ENCODE measurements around the gene CHRNA4.

- TF ChIP-seq GABPA (tag; conservative IDR thresholded peaks at IDR 0.05; ENCODE audit: low read depth) (no peak), TAF1 (IDR thresholded peaks at IDR 0.05; ENCODE audit: control insufficient read depth, extremely low read depth, insufficient read depth, low read length, severe bottlenecking) (no peak), SIRT6 (IDR thresholded peaks at IDR 0.05; ENCODE audit: low read depth, low read length) (no peak), CEBPB (tag; IDR thresholded peaks at IDR 0.05) (no peak), CTCF (IDR thresholded peaks at IDR 0.05 in 2 of 3, conservative IDR thresholded peaks at IDR 0.05 in 1 of 3; ENCODE audit: insufficient read depth in 2 of 3, low read depth in 1 of 3, low read length in 3 of 3) (no peak), ZNF140 (CRISPR knock-in tag; IDR thresholded peaks at IDR 0.05) (no peak), POLR2AphosphoS5 (IDR thresholded peaks at IDR 0.05; ENCODE audit: control insufficient read depth, insufficient read depth, low read depth, low read length) (no peak), BACH1 (tag; IDR thresholded peaks at IDR 0.05) (no peak), SMAD3 (CRISPR knock-in tag; conservative IDR thresholded peaks at IDR 0.05) (no peak), ZNF717 (CRISPR knock-in tag; IDR thresholded peaks at IDR 0.05) (no peak), ZNF217 (CRISPR knock-in tag; IDR thresholded peaks at IDR 0.05) (no peak), MXD1 (CRISPR knock-in tag; IDR thresholded peaks at IDR 0.05; ENCODE audit: borderline replicate concordance, poor library complexity, severe bottlenecking) (no peak), GTF2F1 (IDR thresholded peaks at IDR 0.05; ENCODE audit: low read depth, low read length) (no peak)
- TF ChIP-seq, protein P1, sequence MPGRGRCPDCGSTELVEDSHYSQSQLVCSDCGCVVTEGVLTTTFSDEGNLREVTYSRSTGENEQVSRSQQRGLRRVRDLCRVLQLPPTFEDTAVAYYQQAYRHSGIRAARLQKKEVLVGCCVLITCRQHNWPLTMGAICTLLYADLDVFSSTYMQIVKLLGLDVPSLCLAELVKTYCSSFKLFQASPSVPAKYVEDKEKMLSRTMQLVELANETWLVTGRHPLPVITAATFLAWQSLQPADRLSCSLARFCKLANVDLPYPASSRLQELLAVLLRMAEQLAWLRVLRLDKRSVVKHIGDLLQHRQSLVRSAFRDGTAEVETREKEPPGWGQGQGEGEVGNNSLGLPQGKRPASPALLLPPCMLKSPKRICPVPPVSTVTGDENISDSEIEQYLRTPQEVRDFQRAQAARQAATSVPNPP (IDR thresholded peaks at IDR 0.05; ENCODE audit: borderline replicate concordance, insufficient read depth, insufficient read length): no peak
Observed at GRCh38 chr20:63371291-63371865, 10.2 kb upstream of the CHRNA4 start.

Measured in K562 (cell line).